Frontal cortex (tissue), 4 donors: ENCODE measurements around the gene LMOD1. TPM values are rescaled to one million over a fixed set of nuclear protein-coding genes. Genes with fewer than 3 reads are reported as not detected.
"Not testable (repeated sequence)": the region's sequence is repeated elsewhere in the genome, so short reads cannot be mapped to it uniquely, and the experiment has no call there.

Experiments
- DNase-seq, 2 donors: peaks; one replicate each; pipeline ENCODE4 v3.0.0; 2012; ENCODE audit warnings: low spot score in 2 of 2
- FAIRE-seq: peaks from 2 replicates; lab custom pipeline; 2012; peaks lifted over from hg19 to GRCh38; lab: Jason Lieb, UNC
- small RNA-seq: library from RNA; depleted of rRNA; stranded (forward); fragments of <200 nt; gene quantifications from one replicate; pipeline ENCODE3, GENCODE V24; 2014
- total RNA-seq: library from RNA; depleted of rRNA; stranded (reverse); fragments of >200 nt; gene quantifications from one replicate; pipeline ENCODE4 v1.2.3, GENCODE V29; 2014
- donor health status: control.
- donor health status: control.
- donor health status: control.

Gene LMOD1
- total RNA-seq, 1 donor from 2014 or later: 0.41 TPM

DNA sequence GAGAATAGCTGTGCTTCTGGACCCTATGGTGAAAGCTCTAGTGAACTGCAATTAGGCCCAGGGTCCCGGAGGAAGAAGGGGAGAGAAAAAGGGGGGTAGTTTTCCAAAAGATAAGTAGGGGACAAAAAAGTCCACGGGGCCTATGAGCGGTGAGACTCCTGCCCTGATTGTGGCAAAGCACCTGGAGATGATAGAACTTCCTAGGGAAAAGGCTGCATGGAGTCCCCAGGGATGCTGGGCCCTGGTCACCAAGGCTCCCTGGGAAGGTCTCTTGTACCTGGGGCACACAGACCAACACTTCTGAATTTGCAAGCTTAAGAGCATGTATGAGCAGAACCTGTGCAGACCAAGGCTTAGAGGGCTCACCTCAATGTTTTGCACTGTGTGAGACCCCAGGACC is 63.1 kb downstream of the LMOD1 start:
- no peak for FAIRE-seq
- DNase-seq: no peak

DNA sequence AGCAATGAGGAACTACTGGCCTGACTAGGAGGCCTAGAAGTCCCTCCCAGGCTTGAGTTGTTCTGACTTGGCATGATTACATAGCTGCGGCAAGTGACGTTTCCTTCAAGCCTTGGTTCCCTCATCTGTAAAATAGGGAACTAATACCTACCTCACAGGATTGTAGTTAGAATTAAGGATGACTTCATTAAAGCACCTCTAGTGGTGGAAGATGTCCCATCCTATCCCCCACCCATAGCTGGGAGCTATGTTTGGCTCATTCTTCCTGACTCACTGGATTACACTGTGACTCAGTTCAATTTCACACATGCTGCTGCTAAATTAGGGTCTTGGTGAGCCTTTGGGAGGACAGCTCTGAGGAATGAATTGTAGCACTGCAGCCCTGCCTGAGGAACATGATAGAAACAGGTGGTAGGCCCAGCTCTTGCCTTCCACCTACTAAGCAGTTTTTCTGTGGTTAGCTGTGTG is 63.6 kb downstream of the LMOD1 start:
- FAIRE-seq (no peak), DNase-seq (no peak)

DNA sequence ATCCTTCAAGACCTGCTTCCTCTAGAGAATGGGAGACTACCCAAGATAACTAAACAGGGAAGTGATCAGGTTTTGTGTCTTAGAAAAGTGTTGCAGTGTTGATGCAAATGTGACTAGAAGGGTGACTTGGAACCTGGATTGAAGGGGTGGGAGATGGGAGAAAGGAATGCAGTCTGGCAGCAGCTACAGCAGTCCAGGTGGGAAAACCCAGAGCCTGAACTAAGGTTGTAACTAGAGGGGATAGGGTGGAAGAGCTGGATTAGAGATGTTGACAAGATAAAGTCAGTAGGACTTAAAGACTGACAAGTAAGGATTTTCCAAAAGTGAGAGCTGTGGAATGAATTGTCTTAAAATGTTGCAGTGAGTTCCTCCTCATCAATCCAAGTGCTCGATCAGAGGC is 64.7 kb downstream of the LMOD1 start:
- no peak for FAIRE-seq
- no peak for DNase-seq

DNA sequence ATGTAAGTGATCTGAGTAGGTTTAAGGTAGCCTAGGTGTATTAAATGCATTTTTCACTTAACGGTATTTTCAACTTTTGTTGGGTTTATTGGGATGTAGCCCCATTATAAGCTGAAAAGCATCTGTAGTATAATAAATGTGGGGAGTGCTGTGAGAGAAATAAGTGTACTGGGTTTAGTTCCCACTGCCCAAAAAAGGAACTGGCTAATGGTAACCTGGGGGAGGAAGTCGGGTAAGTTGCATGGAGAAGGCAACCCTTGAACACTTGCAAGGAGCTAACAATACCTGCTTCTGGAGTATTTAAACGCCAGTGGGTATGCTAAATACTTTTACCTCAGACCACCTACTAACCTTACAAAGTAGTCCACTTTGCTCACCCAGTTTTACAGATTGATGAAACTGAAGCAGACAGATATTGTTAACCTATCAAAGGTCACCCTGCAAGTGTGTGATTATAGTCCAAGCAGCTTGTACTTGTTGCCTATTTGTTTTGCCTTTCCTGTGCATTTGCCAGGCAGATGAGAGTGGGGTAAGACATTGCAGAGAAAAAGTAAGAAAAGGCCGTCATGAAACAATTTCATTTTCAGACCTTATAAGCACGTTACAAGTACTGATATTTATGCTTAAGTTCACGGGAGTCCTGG is 65.3 kb downstream of the LMOD1 start:
- FAIRE-seq: no peak
- no peak for DNase-seq

DNA sequence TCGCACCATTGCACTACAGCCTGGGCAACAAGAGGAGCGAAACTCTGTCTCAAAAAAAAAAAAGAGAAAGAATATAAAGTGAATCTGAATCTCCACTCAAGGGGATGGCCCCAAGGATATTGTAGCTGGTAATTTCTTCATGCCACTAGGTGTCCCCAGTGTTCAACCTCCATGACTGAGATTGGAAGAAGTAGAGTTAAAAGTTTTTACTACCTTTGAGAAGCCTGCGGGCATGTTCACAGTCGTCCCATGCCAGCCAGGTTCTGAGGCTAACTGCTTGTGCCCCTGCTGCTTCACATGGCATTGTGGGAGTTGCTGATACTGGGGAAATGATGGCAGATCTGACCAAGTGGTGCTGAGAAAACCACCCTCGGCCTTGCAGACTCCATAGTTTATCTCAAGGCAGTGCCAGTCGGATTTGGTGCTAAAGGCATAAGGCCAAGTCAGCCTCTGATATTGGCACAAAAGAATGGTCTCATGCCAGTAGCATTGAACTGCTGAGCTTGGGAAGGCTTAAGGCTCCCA is 68.4 kb downstream of the LMOD1 start:
- FAIRE-seq (peak; percentile 23), DNase-seq (no peak)

DNA sequence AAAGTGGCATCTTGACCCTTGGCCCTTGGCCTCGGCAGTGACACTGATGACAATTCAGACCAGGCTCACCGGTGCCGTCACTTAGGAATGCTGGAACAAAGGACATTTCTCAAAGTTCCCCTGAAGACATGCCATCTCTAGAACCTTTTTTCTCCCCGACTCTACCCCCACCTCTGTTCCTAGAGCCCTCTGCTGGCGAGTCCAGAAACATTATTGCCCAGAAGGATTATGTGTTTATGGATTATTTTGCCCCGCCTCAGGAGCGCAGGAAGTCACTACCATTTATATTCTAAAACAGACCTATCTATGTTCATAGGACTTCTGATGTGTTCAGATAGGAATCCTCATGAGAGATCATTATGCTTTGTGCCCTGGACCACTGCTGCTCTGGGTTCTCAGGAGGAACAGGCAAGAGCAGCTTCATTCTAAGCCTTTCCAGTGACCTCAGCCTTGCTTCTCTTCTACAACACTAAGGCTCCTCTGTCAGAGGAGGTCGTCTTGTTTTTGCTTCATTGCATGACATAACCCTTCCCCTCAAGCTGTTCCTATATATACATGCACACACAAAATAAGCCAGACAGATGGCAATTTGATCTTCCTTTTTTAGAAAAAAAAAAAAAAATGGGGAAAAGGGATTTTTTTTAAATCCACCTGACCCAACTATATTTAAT is 70.1 kb downstream of the LMOD1 start:
- FAIRE-seq (no peak), DNase-seq (no peak)

DNA sequence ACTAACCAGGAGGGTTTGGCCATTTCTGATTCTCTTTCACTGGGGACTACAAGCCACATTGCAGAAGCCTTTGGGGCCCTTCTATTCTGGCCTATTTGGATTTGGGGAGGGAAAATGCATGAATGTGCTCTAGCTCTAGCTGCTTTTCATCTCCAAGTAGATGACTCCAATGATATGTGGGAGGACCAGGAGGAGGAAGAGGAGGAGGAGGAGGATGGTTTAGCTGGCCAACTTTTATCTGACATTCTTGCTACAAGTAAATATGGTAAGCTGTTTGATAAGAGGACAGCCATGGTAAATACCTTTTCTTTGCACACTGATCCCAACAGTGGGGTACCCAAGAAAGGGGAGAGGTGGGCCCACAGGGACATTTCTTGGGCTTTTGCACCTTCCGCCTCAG is 71.7 kb downstream of the LMOD1 start:
- DNase-seq (no peak), FAIRE-seq (no peak)

DNA sequence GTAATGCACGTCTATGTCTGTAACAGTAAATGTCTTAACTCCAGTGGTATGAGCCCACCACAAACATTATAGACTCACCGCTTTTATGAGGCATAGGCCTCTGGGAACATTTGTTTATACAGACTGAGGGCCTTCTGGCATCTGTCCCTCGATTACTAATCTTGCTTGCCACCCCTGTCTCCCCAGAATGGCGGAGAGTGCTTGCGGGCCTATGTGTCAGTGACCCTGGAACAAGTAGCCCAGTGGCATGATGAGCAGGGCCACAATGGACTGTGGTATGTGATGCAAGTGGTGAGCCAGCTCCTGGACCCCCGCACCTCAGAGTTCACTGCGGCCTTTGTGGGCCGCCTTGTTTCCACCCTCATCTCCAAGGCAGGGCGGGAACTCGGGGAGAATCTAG is 76.0 kb downstream of the LMOD1 start:
- DNase-seq (no peak), FAIRE-seq (no peak)

DNA sequence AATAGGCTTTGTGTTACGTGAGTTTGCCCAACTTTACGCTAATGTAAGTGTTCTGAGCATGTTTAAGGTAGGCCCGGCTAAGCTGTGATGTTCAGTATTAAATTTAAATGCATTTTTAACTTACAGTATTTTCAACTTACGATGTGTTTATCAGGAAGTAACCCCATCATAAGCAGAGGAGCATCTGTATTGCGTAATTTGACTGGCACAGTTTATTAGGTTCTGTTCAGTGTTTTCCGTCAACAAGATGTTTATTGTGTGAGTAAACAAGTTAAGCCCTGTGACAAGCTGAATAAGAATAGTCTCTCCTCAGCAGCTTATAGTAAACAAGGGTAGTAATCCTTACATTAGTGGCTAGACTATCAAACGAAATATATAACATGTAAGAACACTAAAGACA is 84.9 kb downstream of the LMOD1 start:
- no peak for FAIRE-seq

DNA sequence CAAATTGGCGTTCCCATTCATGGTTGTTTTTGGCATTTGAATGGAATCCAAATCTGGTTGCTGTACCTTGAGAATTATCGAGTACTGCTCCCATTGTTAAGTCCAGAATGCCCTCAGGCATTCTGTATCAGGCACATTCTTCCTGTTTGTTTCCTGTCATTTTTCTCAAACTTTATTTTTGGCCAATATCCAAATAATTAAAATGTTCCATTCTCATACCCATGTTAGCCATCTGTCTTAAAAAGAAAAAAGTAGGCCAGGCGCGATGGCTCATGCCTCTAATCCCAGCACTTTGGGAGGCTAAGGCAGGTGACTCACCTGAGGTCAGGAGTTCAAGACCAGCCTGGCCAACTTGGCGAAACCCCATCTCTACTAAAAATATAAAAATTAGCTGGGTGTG is 86.9 kb downstream of the LMOD1 start:
- FAIRE-seq (no peak), DNase-seq (no peak)

More for the DNA sequence above, 84.9 kb downstream of the LMOD1 start:
- DNase-seq: no peak

DNA sequence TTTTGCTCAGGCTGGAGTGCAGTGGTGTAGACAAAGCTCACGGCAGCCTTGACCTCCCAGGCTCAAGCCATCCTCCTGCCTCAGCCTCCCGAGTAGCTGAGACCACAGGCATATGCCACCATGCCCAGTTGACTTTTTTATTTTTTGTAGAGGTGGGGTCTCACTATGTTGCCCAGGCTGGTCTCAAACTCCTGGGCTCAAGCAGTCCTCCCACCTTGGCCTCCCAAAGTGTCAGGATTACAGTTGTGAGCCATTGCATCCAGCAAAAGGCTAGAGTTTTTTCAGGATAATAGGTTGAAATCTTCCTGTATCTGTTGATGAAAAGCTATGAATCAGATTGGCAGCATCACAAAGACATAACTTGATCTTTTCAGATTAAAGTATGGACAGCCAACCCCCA is 89.6 kb downstream of the LMOD1 start:
- not testable (repeated sequence) for FAIRE-seq, DNase-seq

DNA sequence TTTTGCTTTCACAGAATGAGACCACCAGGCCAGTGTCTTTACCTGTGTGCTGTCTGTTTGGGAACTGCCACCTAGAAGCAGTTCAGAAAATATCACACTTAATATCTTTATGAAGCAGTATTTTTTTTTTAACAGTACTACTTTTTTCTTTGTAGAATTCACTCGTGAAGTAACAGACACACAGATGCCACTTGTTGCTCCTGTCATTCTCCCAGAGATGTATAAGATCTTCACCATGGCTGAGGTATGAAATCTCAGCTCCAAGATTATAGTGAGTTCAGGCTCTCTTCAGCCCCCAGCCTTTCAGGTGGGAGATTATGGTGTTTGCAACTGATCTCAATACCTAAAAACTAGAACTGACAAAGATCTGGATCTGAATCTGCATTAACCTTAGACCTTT is 94.4 kb downstream of the LMOD1 start:
- FAIRE-seq (no peak), DNase-seq (no peak)

DNA sequence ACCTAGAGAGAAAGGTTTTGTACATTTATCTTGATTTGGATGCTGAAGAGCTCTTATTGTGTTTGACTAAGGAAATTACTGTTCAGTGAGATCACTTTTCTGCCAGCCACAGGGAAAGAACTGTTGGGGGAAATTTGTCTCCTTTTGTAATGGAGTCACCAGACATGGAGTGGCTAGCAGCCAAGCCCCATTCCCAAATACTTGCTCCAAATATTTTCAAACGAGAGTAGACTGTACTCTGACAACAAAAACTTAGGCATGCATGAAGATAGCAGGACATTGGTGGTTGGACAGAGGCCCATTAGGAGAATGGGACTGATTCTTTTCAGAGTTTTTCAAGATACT is 96.3 kb downstream of the LMOD1 start:
- FAIRE-seq (no peak), DNase-seq (no peak)

DNA sequence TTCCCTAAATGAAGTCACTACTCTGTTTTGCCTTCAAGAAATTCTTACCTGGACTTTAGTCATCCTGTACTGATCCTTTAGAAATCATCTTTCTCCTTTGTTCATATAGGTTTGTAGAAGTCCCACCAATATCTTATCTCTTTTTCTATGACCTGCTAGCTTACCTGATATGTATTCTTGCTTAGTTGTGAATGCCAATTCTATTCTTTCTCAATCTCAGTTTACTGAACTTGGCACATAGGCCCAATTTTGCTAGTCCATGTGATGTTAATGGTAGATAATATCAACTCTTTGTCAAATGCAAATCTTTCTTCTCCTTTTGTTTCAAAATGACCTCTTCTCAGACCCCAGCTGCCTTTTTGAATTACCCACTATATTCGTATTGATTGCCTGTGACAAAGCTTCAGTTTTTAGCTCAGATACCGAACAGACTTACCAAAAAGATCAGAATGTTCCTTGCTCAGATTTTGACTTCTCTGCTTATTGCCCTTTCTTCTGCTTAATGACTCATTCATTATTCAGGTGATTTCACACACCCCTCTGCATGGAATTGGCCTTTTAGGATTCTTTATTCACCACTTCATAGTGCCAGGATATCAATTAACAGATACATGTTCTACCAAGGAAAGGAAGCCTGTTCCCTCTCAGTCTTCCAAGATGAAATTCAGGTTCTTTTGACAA is 96.8 kb downstream of the LMOD1 start:
- DNase-seq: no peak
- no peak for FAIRE-seq

DNA sequence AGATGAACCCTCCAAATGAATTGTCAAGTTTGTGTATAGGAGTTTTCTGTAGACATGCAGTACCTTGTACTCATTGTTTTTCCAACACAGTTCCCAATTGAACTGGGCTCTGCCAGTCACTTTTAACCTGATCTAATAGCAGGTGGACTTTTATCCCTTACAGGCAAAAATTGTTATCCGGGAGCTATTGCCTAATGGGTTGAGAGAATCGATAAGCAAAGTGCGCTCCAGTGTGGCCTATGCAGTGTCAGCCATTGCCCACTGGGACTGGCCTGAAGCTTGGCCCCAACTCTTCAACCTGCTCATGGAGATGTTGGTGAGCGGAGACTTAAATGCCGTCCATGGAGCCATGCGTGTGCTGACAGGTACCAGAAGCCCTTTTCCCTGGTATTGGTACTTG is 98.1 kb downstream of the LMOD1 start:
- FAIRE-seq: no peak
- DNase-seq: no peak

DNA sequence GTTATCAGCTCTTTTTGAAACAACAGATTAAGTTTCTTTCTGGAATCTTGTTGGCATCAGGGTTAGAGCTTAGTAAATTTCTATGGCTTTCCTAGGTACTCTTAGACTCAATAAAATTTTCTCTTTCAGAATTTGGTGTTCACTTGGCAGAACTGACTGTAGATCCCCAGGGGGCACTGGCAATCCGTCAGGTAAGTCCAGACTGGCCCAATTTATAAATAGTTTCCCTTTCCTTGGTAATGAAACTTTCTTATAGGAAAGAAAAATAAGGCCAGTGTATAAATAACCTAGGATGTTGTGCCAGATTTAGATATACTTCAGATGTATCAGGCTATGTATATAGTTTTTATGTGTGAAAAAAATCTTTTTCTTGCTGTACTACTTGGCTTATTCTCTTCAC is 99.2 kb downstream of the LMOD1 start:
- FAIRE-seq (no peak), DNase-seq (no peak)

Small RNA genes lying within 50 kb of the gene (small RNA-seq; reads per million reads assigned to genes)
- gene MIR6739 (not detected), gene RF00156 (not detected)

Other genes with a start within 250 kb of the LMOD1 start
- 33.4 TPM for gene IPO9, start 117.4 kb downstream of the LMOD1 start, total RNA-seq
- 22.4 TPM for gene SHISA4, start 57.6 kb downstream of the LMOD1 start, total RNA-seq
- gene TIMM17A, start 9.0 kb upstream of the LMOD1 start, total RNA-seq: 56.3 TPM
- 11.4 TPM for gene RNPEP, start 36.1 kb upstream of the LMOD1 start, total RNA-seq
- gene ELF3, start 64.0 kb upstream of the LMOD1 start, total RNA-seq: under 0.01 TPM
- gene GPR37L1, start 176.4 kb upstream of the LMOD1 start, total RNA-seq: 0.82 TPM
- gene ARL8A, start 198.2 kb upstream of the LMOD1 start, total RNA-seq: 99.1 TPM
- not detected for gene PTPN7, start 214.1 kb upstream of the LMOD1 start, total RNA-seq
- gene LGR6, start 247.3 kb upstream of the LMOD1 start, total RNA-seq: 0.41 TPM